IMR-90 (cell line): ENCODE measurements around the gene NRM. TPM values are rescaled to one million over a fixed set of nuclear protein-coding genes. Genes with fewer than 3 reads are reported as not detected.
A peak's percentile ranks its signal among the peaks of the same experiment; 100 is the strongest.

Source experiments
- ATAC-seq: fragments of 200-7000 bp; cut with Tn5 transposase; 2 replicates; pipeline ENCODE4 v1.9.1; 2020; ENCODE audit warnings: low read depth, mild to moderate bottlenecking, moderate library complexity
- BruUV-seq: library from RNA; stranded (reverse); fragments of 400-500 nt; replicated peaks from 2 replicates; lab custom pipeline; 2021; lab: Mats Ljungman, UMichigan
- CTCF ChIA-PET: fragments of 300-600 bp; formaldehyde crosslinking; extraction: SDS; loops from one replicate; lab custom pipeline; 2021; ENCODE audit warnings: antibody characterized with exemption; lab: Yijun Ruan, JAX
- POLR2A ChIA-PET: fragments of 300-600 bp; sonication (Branson Sonifier 250); formaldehyde crosslinking; loops from one replicate; lab custom pipeline; 2022; ENCODE audit warnings: antibody characterized with exemption; ENCODE audit not compliant: unreplicated experiment; lab: Charles Lee
- DNase-seq: peaks from one replicate; pipeline ENCODE4 v3.0.0; 2013
- H2AFZ ChIP-seq: replicated peaks from 2 replicates; pipeline ENCODE3; 2013; ENCODE audit warnings: low read length, mild to moderate bottlenecking; ENCODE audit not compliant: poor library complexity
- H2AK5ac ChIP-seq: 2 replicates; pipeline ENCODE4 v1.6.1; 2013; ENCODE audit warnings: low read depth, low read length, inconsistent platforms
- H2AK9ac ChIP-seq: replicated peaks from 2 replicates; pipeline ENCODE3; 2013; ENCODE audit warnings: mild to moderate bottlenecking, low read depth, low read length, moderate library complexity; ENCODE audit not compliant: poor library complexity
- H2BK120ac ChIP-seq: 2 replicates; pipeline ENCODE4 v1.6.1; 2013; ENCODE audit warnings: low read depth, low read length, inconsistent platforms
- H2BK15ac ChIP-seq: 3 replicates; pipeline ENCODE4 v1.6.1; 2013; ENCODE audit warnings: low read depth, low read length, inconsistent platforms
- H2BK20ac ChIP-seq: 2 replicates; pipeline ENCODE4 v1.6.1; 2013; ENCODE audit warnings: low read depth, mild to moderate bottlenecking, inconsistent platforms, low read length, moderate library complexity
- H2BK5ac ChIP-seq: 2 replicates; pipeline ENCODE4 v1.6.1; 2013; ENCODE audit warnings: mild to moderate bottlenecking, low read depth, low read length, inconsistent platforms; ENCODE audit not compliant: poor library complexity, severe bottlenecking
- H3K14ac ChIP-seq: replicated peaks from 2 replicates; pipeline ENCODE4 v1.6.1; 2013; ENCODE audit warnings: low read depth, low read length, inconsistent platforms
- H3K18ac ChIP-seq: 2 replicates; pipeline ENCODE4 v1.6.1; 2013; ENCODE audit warnings: low read depth, low read length, control low read depth
- H3K23ac ChIP-seq: 2 replicates; pipeline ENCODE4 v1.6.1; 2013; ENCODE audit warnings: low read depth, low read length, inconsistent platforms
- H3K27ac ChIP-seq: 2 replicates; pipeline ENCODE4 v1.5.1; 2013; ENCODE audit warnings: mild to moderate bottlenecking, control low read depth, low read length; ENCODE audit not compliant: insufficient read depth
- H3K27me3 ChIP-seq: 2 replicates; pipeline ENCODE4 v1.6.1; 2013; ENCODE audit warnings: low read length; ENCODE audit not compliant: control insufficient read depth, insufficient read depth
- H3K36me3 ChIP-seq: 2 replicates; pipeline ENCODE4 v1.6.1; 2013; ENCODE audit warnings: low read length, mixed read lengths; ENCODE audit not compliant: control insufficient read depth, insufficient read depth
- H3K4ac ChIP-seq: 2 replicates; pipeline ENCODE4 v1.6.1; 2013; ENCODE audit warnings: low read depth, low read length, inconsistent platforms
- H3K4me1 ChIP-seq: 2 replicates; pipeline ENCODE4 v1.6.1; 2013; ENCODE audit warnings: low read length, mixed read lengths; ENCODE audit not compliant: control insufficient read depth, insufficient read depth
- H3K4me2 ChIP-seq: 2 replicates; pipeline ENCODE4 v1.6.1; 2013; ENCODE audit warnings: low read depth, mild to moderate bottlenecking, control low read depth, low read length, moderate library complexity
- H3K4me3 ChIP-seq: 2 replicates; pipeline ENCODE4 v1.5.1; 2013; ENCODE audit warnings: low read depth, mild to moderate bottlenecking, control low read depth, low read length, moderate library complexity; ENCODE audit not compliant: insufficient read depth
- H3K56ac ChIP-seq: 2 replicates; pipeline ENCODE4 v1.6.1; 2013; ENCODE audit warnings: low read length, inconsistent platforms; ENCODE audit not compliant: insufficient read depth; ENCODE audit errors: extremely low read depth
- H3K79me1 ChIP-seq, 2 experiments: 2 replicates each; pipeline ENCODE4 v1.6.1; 2013; ENCODE audit warnings: low read length in 2 of 2, inconsistent platforms in 1 of 2, low read depth in 1 of 2
- H3K9ac ChIP-seq: 2 replicates; pipeline ENCODE4 v1.6.1; 2013; ENCODE audit warnings: low read depth, low read length, control low read depth
- H3K9me1 ChIP-seq: 2 replicates; pipeline ENCODE4 v1.6.1; 2013; ENCODE audit warnings: low read length, inconsistent platforms; ENCODE audit not compliant: insufficient read depth
- H3K9me3 ChIP-seq: 2 replicates; pipeline ENCODE4 v1.6.1; 2013; ENCODE audit warnings: low read length; ENCODE audit not compliant: control insufficient read depth, insufficient read depth
- H4K20me1 ChIP-seq: 2 replicates; pipeline ENCODE4 v1.6.1; 2013; ENCODE audit warnings: low read length, inconsistent platforms; ENCODE audit not compliant: insufficient read depth
- H4K5ac ChIP-seq: 2 replicates; pipeline ENCODE4 v1.6.1; 2013; ENCODE audit warnings: mild to moderate bottlenecking, low read depth, low read length, control low read depth
- H4K8ac ChIP-seq, 2 experiments: 2 replicates each; pipeline ENCODE4 v1.6.1; 2013; ENCODE audit warnings: low read depth in 2 of 2, low read length in 2 of 2, control low read depth in 1 of 2, inconsistent platforms in 1 of 2
- H4K91ac ChIP-seq: 2 replicates; pipeline ENCODE4 v1.6.1; 2013; ENCODE audit warnings: low read depth, low read length, inconsistent platforms; ENCODE audit not compliant: insufficient read depth
- CEBPB ChIP-seq: IDR thresholded peaks from 2 replicates; pipeline ENCODE4 v1.6.1; 2012; ENCODE audit warnings: low read depth, low read length, improper control_type of control experiment
- CHD1 ChIP-seq: IDR thresholded peaks from 2 replicates; pipeline ENCODE4 v1.6.1; 2012; ENCODE audit warnings: low read depth, low read length, improper control_type of control experiment
- CTCF ChIP-seq: conservative IDR thresholded peaks from 2 replicates; pipeline ENCODE4 v1.5.1; 2012; ENCODE audit warnings: mild to moderate bottlenecking, low read depth, low read length, improper control_type of control experiment
- ELK1 ChIP-seq: fragments of 150-350 bp; IDR thresholded peaks from 2 replicates; pipeline ENCODE4 v1.6.1; 2016; ENCODE audit warnings: low read depth, mild to moderate bottlenecking, low read length, moderate library complexity, borderline replicate concordance
- FOS ChIP-seq: fragments of 150-350 bp; IDR thresholded peaks from 2 replicates; pipeline ENCODE4 v1.6.1; 2016; ENCODE audit warnings: low read depth, low read length
- MAFK ChIP-seq: IDR thresholded peaks from 2 replicates; pipeline ENCODE4 v1.6.1; 2012; ENCODE audit warnings: low read depth, low read length, improper control_type of control experiment
- MAZ ChIP-seq: IDR thresholded peaks from 2 replicates; pipeline ENCODE4 v1.6.1; 2012; ENCODE audit warnings: low read depth, mild to moderate bottlenecking, low read length, improper control_type of control experiment, moderate library complexity, borderline replicate concordance
- NFE2L2 ChIP-seq: fragments of 150-350 bp; IDR thresholded peaks from 2 replicates; pipeline ENCODE4 v1.6.1; 2016; ENCODE audit warnings: low read depth, mild to moderate bottlenecking, low read length
- POLR2A ChIP-seq: IDR thresholded peaks from 2 replicates; pipeline ENCODE4 v1.6.1; 2012; ENCODE audit warnings: mild to moderate bottlenecking, low read depth, low read length
- RAD21 ChIP-seq: IDR thresholded peaks from 2 replicates; pipeline ENCODE4 v1.6.1; 2012; ENCODE audit warnings: low read length, improper control_type of control experiment
- RCOR1 ChIP-seq: IDR thresholded peaks from 2 replicates; pipeline ENCODE4 v1.6.1; 2012; ENCODE audit warnings: mild to moderate bottlenecking, low read length, improper control_type of control experiment; ENCODE audit not compliant: insufficient replicate concordance
- RFX5 ChIP-seq: IDR thresholded peaks from 2 replicates; pipeline ENCODE4 v1.8.0; 2012; ENCODE audit warnings: low read depth, mild to moderate bottlenecking, low read length, moderate library complexity
- SMC3 ChIP-seq: fragments of 150-350 bp; IDR thresholded peaks from 2 replicates; pipeline ENCODE4 v1.6.1; 2016; ENCODE audit warnings: low read depth, mild to moderate bottlenecking, antibody characterized with exemption, low read length, moderate library complexity
- WGBS, 2 experiments: methylation state at CpG; one replicate each; pipeline versions ENCODE4 v1.1.5 to v1.1.7; 2013; ENCODE audit warnings: missing lambda C conversion rate in 2 of 2; ENCODE audit not compliant: insufficient read length in 1 of 2; ENCODE audit errors: extremely low coverage in 2 of 2; 5-methylcytosine and 5-hydroxymethylcytosine counted together
- dilution Hi-C: fragments of 300-500 bp; cut with HindIII; formaldehyde crosslinking; loops from one replicate; pipeline ENCODE4 v1.14.3; 2018; ENCODE audit warnings: low sequenced_read_pairs; ENCODE audit not compliant: unreplicated experiment
- in situ Hi-C: fragments of 300-500 bp; cut with MboI; formaldehyde crosslinking; loops from 3 replicates; pipeline ENCODE4 v1.14.3; 2019; ENCODE audit warnings: low sequenced_read_pairs, inconsistent platforms, mixed read lengths
- intact Hi-C: fragments of 100-400 bp; cut with micrococcal nuclease; formaldehyde crosslinking; loops from 2 replicates; pipeline ENCODE4 v1.10.0; 2022
- polyA plus RNA-seq, 3 experiments: library from polyadenylated mRNA; depleted of rRNA; stranded (reverse); fragments of >200 nt; gene quantifications; 2 replicates each; pipeline ENCODE4 v1.2.3, GENCODE V29; 2012; ENCODE audit warnings: low replicate concordance in 1 of 3
- total RNA-seq: library from RNA; depleted of rRNA; stranded (reverse); fragments of >200 nt; gene quantifications from 2 replicates; pipeline ENCODE4 v1.2.3, GENCODE V29; 2012
- TF ChIP-seq, protein P1 (sequence below): fragments of 150-350 bp; IDR thresholded peaks from 2 replicates; pipeline ENCODE4 v1.6.1; 2017; ENCODE audit warnings: mild to moderate bottlenecking, antibody characterized with exemption, low read length, low read depth

NRM gene
- total and polyA plus RNA-seq, 2 of the 4 experiments (the other 2 are of a cell fraction): 2.2 to 27.0 TPM

- peak overlapping the region; percentile 95 for H2AK9ac ChIP-seq
- peak; percentile 79 for ATAC-seq
- dilution Hi-C loops: no loop called here
- no TSS peak for BruUV-seq
- no peak overlapping the region for H2BK20ac ChIP-seq
- WGBS, 2 experiments: 0% methylated on average over 21 of the region's 78 CpGs; no CpG with 5 or more reads in 1 of the 2 experiments
- POLR2A ChIA-PET: no interaction called here
- H3K18ac ChIP-seq: peak overlapping the region; percentile 1; the same call in 1 of the 2 replicates
- H3K4me3 ChIP-seq: peak overlapping the region; percentile 93
- H3K14ac ChIP-seq: peak overlapping the region; percentile 49
- peak overlapping the region; percentile 61 for H3K23ac ChIP-seq
- H3K27me3 ChIP-seq: no peaks in the 10 kb centered on the region
- peak overlapping the region; percentile 93 for H3K4me2 ChIP-seq
- H3K9ac ChIP-seq: peak overlapping the region; percentile 85
- peaks cover 34% of the 10 kb centered on the region for H3K36me3 ChIP-seq
- H3K4ac ChIP-seq: peak overlapping the region; percentile 34
- H3K4me1 ChIP-seq: no peaks in the 10 kb centered on the region
- H4K91ac ChIP-seq: peak overlapping the region; percentile 68; the same call in 1 of the 2 replicates
- intact Hi-C loops: no loop called here
- H4K8ac ChIP-seq: peak overlapping the region; percentile 53 to 81; a peak in 3 of 4 replicates
- CTCF ChIA-PET: interaction anchor here (0.7 kb wide), 1 partner anchor 28 kb away, joined by 3 read pairs; no protein-coding TSS in a partner anchor
- in situ Hi-C loops: no loop called here
- DNase-seq: peak; percentile 26
- H2BK15ac ChIP-seq: no peak overlapping the region; the same call in 2 of the 3 replicates
- H3K9me3 ChIP-seq: no peaks in the 10 kb centered on the region
- no peak overlapping the region for H2BK120ac ChIP-seq
- peaks cover 4% of the 10 kb centered on the region; the same call in 1 of the 2 replicates for H4K20me1 ChIP-seq
- no peaks in the 10 kb centered on the region; the same call in 1 of the 2 replicates for H3K9me1 ChIP-seq
- H3K56ac ChIP-seq: peak overlapping the region; percentile 60
- H2BK5ac ChIP-seq: peak overlapping the region; percentile 79
- H3K27ac ChIP-seq: peak overlapping the region; percentile 86
- H3K79me1 ChIP-seq: peaks cover 9 to 40% of the 10 kb centered on the region in 2 experiments
- H2AK5ac ChIP-seq: peak overlapping the region; percentile 45
- H4K5ac ChIP-seq: peak overlapping the region; percentile 75
- H2AFZ ChIP-seq: peak overlapping the region; percentile 99
- TF ChIP-seq, protein P1, sequence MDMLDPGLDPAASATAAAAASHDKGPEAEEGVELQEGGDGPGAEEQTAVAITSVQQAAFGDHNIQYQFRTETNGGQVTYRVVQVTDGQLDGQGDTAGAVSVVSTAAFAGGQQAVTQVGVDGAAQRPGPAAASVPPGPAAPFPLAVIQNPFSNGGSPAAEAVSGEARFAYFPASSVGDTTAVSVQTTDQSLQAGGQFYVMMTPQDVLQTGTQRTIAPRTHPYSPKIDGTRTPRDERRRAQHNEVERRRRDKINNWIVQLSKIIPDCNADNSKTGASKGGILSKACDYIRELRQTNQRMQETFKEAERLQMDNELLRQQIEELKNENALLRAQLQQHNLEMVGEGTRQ: no peak
- TF ChIP-seq SMC3: no peak
- no peak for TF ChIP-seq RAD21
- TF ChIP-seq CTCF: no peak
- no peak for TF ChIP-seq RFX5
- no peak for TF ChIP-seq ELK1
- no peak for TF ChIP-seq POLR2A
- no peak for TF ChIP-seq FOS
- no peak for TF ChIP-seq MAZ
- TF ChIP-seq CHD1: no peak
- TF ChIP-seq CEBPB: no peak
- no peak for TF ChIP-seq RCOR1
- no peak for TF ChIP-seq NFE2L2
- no peak for TF ChIP-seq MAFK
Measured at GRCh38 chr6:30647242-30648116, 43.3 kb downstream of the NRM start.
